Retina (tissue), 1 donor: Measurements from ENCODE around the gene CANX.
"Not testable (repeated sequence)": the region's sequence is repeated elsewhere in the genome, so short reads cannot be mapped to it uniquely, and the experiment has no call there.

Experiments
- DNase-seq: peaks from one replicate; pipeline ENCODE4 v3.0.0-alpha.2; 2016

CANX gene, protein sequence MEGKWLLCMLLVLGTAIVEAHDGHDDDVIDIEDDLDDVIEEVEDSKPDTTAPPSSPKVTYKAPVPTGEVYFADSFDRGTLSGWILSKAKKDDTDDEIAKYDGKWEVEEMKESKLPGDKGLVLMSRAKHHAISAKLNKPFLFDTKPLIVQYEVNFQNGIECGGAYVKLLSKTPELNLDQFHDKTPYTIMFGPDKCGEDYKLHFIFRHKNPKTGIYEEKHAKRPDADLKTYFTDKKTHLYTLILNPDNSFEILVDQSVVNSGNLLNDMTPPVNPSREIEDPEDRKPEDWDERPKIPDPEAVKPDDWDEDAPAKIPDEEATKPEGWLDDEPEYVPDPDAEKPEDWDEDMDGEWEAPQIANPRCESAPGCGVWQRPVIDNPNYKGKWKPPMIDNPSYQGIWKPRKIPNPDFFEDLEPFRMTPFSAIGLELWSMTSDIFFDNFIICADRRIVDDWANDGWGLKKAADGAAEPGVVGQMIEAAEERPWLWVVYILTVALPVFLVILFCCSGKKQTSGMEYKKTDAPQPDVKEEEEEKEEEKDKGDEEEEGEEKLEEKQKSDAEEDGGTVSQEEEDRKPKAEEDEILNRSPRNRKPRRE

GRCh38 chr5:179698935-179699615 lies at the start of gene CANX:
CANX (plus strand) TSS chr5:179698967; CDS start chr5:179705682, 6,715 bp downstream.
- no peak for DNase-seq

DNA sequence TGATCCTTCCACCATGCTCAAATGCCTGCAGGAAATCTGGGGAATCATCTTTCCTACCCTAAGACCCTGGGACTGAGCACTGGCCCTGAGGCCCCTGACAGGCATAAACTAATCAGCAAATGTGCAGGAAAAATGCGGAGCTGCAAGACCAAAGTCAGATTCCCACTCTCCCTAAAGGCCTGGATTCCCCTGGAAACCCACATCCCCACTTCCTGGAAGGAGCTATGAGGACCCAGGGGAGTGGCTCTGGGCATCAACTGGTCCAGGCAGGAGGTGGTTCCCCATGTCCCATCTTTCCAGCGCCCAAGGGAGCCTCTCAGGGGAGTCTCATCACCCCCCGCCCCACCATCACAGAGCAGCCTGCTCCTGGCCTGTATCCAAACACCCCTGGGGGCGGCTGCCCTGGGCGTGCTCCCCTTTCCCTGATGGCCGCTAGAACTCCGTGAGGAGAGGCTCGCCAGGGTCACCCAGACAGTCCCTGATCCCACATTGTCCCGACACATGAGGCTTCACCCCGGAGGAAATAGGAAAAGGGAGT lies 49.5 kb upstream of the CANX start:
- not testable (repeated sequence) for DNase-seq

DNA sequence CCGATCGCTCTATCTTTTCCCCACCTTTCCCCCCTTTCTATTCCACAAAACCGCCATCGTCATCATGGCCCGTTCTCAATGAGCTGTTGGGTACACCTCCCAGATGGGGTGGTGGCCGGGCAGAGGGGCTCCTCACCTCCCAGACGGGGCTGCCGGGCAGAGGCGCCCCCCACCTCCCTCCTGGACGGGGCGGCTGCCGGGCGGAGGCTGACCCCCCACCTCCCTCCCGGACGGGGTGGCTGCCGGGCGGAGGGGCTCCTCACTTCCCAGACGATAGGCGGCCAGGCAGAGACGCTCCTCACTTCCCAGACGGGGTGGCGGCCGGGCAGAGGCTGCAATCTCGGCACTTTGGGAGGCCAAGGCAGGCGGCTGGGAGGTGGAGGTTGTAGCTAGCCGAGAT lies 48.5 kb upstream of the CANX start:
- not testable (repeated sequence) for DNase-seq

- DNase-seq: not testable (repeated sequence)
These were observed 45.6 kb upstream of the CANX start for GRCh38 chr5:179653135-179653534.

GRCh38 chr5:179657302-179658178 lies 41.2 kb upstream of the CANX start:
- not testable (repeated sequence) for DNase-seq

DNA sequence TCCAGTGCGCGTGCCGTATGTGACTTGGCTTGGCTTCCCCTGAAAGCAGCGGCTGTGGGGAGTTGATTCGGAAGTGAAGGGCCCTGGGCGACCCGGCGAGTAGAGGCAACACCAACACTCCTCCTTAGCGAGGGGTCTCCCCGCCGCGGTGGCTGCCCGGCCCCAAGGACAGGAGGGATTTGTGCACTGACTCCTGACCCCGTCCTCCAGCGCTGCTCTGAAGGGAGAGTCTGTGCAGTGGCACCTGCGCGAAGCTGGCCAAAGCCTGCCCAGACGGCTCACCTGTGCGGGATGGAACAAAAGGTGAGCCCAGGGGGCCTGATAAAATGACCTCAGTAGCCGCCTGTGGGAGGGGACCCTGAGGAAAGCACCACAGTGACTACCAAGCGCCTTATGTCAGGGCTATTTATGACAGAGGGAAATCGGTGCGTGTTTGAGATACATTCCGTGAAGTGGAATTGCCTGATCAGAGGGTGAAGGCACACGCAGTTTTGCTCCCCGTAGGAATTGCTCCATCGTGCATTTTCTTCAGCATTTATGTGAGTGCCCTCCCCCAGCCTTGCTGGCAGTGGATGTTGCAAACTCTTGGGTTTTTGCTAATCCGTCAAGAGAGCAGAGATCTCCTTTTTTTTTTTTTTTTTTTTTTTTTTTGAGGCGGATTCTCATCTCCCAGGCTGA lies 40.4 kb upstream of the CANX start:
- DNase-seq: peak; percentile 53

GRCh38 chr5:179661647-179662046 lies 37.1 kb upstream of the CANX start:
- not testable (repeated sequence) for DNase-seq

- DNase-seq: peak; percentile 60
These were observed 30.4 kb upstream of the CANX start for GRCh38 chr5:179668391-179668790.

DNA sequence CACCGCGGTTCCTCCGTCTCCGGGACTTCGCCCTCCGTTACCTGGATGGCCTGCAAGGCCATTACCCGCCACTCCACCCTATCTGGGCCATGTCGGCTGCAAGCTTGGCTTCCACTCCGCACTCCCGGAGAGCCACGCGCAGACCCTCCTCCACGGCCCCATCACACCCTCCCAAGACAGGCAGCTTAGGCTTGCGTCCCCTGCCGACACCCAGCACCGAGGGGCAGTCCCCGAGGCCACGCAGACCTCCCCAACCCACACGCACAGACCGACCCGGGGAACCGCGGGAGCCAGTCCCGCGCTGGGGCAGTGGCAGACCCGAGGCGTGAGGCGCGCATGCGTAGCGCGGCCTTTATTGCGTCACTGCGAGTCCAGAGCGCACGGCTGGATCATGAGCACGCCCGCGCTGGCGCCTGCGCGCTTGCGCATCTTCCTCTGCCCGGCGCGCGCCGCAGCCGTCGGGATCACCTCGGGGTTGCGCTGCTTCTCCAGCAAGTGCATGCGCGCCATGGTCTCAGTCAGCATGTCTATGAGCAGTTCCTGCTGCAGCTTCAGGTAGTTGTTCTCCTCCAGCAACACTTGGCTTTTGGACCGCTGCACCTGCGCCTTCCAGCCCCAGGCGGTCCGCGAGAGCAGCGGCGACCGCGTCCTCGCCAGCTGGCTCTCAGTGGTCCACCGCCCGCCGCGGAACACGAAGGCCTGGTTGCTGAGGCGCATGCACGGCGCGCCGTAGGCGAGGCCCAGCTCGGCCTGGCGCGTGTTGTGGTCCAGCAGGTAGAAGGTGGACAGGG lies 20.3 kb upstream of the CANX start:
- peak; percentile 98 for DNase-seq

DNA sequence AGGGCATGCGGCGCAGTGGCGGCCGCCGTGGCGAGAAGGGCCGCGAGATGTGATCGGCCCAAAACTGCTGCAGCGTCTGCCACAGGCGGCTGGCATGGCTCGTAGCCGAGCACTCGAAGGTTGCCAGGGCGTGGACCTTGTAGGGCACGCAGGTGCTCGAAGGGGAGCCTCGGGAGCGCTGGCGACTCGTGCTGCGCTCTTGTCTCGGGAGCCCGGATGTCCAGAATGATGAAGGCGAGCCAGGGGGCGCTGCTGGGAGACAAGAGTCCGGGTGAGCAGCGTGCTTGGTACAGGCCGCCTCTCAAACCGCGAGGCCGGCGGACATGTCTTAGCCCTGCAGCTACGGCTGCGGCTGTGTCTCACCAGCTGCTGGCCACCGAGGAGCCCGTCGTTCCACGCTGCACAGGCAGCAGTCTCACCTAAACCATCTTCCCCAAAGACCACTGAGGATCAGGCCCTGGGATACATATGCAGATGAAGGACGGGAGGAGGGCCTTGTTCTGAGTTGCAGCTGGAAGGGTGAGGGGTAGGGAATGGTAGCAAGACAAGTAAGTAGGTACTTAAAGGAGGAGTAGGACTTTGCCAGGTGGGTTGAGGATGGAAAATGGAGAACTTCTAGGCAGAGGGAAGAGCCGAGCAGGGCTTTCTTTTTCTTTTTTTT lies 19.6 kb upstream of the CANX start:
- peak; percentile 92 for DNase-seq

DNA sequence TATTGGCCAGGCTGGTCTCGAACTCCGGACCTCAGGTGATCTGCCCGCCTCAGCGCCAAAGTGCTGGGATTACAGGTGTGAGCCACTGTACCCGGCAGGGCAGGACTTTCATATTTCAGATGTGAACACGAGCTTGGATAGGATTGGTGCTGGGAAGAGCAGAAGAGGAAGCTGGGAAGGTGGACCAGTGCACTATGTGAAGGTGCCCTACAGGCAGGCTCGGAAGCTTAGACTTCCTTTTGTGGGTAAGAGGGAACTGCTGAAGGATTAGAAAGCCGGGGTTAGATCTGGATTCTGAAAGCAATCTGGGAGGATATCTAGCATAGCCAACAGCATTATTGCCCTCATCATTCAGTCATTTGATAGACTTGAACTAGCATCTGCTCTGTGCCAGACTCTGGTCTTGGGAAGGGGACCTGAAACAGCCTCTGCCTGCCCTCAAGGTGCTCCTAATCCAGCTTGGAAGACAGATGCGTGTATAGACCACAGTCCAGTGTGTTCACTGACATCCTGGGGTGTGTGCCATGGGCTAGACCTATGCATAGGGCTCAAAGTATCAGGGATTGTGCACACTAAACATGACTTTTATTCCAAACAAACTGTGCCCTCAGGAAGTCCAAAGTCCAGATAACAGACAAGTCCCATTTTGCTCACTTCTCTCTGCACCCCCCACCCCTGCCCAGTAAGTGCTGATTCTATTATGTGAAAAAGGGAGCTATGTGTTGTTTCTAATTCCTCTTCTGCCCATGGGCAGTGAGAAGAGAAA lies 18.6 kb upstream of the CANX start:
- DNase-seq: no peak

- no peak for DNase-seq
These were observed 17.9 kb upstream of the CANX start, which contains the start of gene CBY3 for GRCh38 chr5:179680780-179681401. CBY3 (minus strand) TSS chr5:179681034; CDS start chr5:179680918, 116 bp downstream.

- DNase-seq: not testable (repeated sequence)
These were observed 9.6 kb upstream of the CANX start for GRCh38 chr5:179689212-179689611.

- DNase-seq: no peak
These were observed 4.2 kb upstream of the CANX start for GRCh38 chr5:179694561-179694960.

GRCh38 chr5:179696603-179697002 lies 2.2 kb upstream of the CANX start:
- no peak for DNase-seq

GRCh38 chr5:179697108-179697507 lies 1.7 kb upstream of the CANX start:
- no peak for DNase-seq

DNA sequence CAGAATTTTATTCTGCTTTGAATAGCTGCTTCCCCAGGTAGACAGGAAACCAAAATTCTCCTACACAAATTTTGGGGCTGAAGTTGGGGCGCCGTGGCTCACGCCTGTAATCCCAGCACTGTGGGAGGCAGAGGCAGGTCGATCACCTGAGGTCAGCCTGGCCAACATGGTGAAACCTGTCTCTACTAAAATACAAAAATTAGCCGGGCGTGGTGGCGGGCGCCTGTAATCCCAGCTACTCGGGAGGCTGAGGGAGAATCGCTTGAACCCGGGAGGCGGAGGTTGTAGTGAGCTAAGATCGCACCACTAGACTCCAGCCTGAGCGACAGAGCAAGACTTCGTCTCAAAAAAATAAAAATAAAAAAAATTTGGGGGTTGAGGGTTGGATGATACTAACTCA lies 1.2 kb upstream of the CANX start:
- DNase-seq: not testable (repeated sequence)

GRCh38 chr5:179697993-179698934 lies 503 bp upstream of the CANX start:
- peak; percentile 99 for DNase-seq
